ENCODE data around the gene HMGXB3. TPM values are rescaled to one million over a fixed set of nuclear protein-coding genes. Genes with fewer than 3 reads are reported as not detected.
"Not testable (repeated sequence)": the region's sequence is repeated elsewhere in the genome, so short reads cannot be mapped to it uniquely, and the experiment has no call there.

Gene HMGXB3
- polyA plus RNA-seq, 3 donors: 31.4 to 34.0 (median 33.1) TPM

DNA sequence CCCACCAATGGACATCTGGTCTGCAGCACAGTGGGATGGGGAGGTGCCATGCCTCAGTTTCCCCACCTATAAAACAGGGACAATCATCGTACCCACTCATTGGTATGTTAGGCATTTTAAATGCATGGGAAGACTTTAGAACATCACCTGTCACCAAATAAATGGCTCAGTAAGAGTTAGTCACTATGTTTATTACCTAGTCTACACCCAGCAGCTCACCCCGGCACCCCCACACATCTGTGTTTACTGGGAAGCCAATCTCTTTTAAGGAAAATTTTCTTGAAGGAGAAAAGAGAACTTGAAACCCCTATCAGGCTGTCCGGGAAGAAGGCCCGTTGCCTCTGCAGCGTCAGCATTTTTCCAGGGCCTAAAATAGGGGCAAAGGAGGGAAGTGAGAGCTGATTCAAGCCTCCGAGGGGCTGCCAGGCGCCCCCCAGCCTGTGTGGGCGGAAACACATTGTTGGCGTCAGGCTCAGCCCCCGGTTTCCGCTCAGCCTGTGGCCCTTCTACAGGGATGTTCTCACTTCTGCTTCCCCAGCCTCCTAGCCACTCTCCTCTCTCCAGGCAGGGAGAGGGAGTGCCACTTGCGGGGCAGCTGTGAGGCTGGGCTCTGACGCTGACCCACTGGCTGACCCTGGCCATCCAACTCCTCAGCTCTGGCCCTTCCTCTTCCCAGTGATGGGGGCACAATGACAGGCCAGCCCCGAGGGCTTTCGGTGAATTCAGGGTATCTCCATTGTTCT is 81.2 kb downstream of the HMGXB3 start:
- peak in 2 of 3 donors; percentile 10 to 24 for DNase-seq (ENCODE audit: low read depth in 3 of 3, low spot score in 2 of 3)

DNA sequence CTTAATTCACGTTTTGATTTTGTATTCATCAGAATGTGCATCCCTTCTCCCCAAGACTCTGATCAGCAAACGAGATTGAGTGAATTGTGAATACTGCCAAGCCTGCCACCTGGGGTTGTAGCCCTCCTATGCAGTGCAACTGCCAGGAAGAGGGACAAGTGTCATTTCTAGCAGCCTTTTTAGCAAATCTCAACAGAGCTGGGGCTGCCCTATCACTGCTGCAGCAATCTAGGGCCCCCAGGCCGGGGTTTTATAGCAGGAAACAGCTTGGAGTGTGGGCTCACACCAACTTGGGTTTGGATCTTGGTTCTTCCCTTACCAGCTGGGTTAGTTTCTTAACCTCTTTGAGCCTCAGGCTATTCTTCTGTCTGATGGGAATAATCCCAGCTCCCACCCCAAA is 81.8 kb downstream of the HMGXB3 start:
- no peak for DNase-seq (ENCODE audit: low read depth in 3 of 3, low spot score in 2 of 3)

DNA sequence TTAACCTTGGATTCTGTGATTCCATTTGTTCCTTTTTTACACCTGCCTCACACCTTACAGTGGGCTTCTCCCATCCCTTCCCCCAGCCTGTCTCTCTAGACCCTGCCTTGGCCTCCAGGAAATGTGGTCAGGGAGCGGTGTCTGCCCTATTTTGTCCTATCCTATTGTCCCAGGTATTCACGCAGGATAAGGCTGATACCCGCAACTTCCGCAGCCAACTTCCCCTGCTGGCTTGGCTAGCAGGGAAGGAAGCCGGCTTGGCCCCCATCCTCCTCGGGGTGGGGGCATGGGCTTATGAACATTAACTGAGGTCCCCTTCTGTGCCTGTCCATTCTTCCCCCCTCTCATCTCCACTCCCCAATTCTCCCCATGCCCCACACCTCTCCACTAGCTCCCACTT is 82.3 kb downstream of the HMGXB3 start:
- no peak for DNase-seq (ENCODE audit: low read depth in 3 of 3, low spot score in 2 of 3)

DNA sequence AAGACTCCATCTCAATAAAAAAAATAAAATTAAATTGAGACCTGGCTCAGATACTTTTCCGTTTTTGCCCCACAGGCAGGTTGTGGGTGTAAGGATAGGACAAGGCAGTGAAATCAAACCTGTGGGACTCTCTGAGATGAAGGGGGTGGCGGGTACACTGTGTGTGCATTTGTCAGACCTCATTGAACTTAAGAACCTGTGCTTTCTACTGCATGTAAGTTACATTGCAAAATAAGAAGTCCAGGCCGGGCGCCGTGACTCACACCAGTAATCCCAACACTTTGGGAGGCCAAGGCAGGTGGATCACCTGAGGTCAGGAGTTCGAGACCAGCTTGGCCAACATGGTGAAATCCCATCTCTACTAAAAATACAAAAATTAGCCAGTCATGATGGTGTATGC is 84.2 kb downstream of the HMGXB3 start:
- not testable (repeated sequence) for DNase-seq (ENCODE audit: low read depth in 3 of 3, low spot score in 2 of 3)

DNA sequence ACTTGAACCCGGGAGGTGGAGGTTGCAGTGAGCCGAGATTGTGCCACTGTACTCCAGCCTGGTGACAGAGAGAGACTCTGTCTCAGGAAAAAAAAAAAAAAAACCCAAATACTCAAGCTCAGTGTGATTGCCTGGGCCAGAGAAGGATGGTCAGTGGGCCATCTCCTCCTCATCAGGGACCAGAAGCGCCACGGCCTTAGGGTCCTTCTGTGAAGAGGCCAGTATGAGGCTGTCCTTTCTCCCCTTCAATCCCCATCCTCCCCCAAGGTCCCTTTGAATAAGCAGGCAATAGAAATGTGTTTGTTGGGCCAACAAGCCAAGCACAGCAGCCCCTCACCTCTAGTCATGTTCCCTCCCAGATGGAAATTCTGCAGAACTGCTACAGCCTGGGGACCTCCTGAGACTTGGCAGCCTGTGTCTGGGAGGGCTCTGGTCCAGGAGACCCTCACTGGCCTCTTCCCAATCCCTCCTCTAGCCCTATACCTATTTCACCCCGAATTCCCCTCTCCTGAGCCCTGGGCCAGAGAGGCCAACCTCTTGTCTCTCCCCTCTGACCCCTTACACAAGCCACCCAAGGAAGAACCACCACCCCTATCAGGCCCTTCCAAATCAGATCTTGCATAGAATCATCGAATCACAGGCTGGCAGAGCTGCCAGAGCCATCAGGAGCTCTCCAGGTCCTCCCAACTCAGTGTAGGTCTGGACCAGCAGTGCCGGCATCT is 84.8 kb downstream of the HMGXB3 start:
- DNase-seq (ENCODE audit: low read depth in 3 of 3, low spot score in 2 of 3): no peak

DNA sequence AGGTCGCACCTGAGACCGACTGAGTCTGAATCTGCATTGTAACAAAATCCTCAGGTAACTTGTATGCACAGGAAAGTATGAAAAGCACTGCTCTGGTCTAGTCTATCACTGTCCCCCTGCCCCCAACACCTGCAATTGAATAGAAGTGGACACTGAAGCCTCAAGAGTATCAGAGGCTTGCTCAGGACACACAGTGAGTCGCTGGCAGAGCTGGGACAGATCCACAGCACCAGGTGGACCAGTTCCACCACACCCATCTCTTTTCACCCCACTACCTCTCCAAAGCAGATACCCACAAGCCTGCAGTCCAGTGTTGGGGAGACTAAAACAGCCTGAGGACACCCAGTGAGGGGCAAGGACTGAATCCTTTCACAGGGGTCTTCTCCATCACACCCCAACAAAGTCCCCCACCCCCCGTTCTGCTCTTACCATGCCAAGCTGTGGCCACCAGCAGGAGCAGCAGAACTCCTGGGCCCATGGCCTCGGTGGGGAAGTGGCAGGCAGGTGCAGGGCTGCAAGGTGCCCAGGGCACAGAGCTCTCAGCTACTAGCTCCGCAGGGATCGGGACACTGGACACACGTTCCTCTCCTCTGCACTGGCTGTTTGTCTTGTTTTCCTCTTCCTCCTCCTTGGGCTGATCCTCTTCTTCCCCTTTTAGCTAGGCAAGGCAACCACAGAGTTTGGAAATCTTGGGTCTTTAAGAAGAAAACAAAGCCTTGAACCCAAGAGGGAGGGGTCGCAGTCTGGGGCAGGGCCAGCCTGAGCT is 85.6 kb downstream of the HMGXB3 start, which contains the start of gene CSF1R:
CSF1R (minus strand) TSS at position 605 of the 766 bp plus-strand sequence; CDS start at position 478, 127 bp downstream.
- DNase-seq (ENCODE audit: low read depth in 3 of 3, low spot score in 2 of 3): no peak

DNA sequence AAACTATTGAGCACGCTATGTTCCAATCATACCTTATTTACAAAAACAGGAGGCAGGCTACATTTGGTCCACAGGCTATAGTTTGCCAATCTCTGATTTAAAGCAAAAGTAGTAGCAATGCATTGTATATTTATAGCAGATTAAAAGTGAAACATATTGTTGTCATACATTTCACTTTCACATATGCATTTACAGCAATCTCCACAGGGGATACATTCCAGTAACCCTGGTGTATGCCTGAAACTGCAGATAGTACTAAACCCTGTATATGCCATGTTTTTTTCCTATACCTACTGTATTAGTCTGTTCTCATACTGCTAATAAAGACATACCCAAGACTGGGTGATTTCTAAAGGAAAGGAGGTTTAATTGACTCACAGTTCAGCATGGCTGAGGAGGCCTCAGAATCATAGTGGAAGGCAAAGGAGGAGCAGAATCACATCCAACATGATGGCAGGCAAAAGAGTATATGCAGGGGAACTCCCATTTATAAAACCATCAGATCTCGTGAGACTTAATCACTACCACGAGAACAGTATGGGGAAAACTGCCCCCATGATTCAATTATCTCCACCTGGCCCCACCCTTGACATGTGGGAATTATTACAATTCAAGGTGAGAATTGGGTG is 91.7 kb downstream of the HMGXB3 start:
- DNase-seq (ENCODE audit: low read depth in 3 of 3, low spot score in 2 of 3): no peak

DNA sequence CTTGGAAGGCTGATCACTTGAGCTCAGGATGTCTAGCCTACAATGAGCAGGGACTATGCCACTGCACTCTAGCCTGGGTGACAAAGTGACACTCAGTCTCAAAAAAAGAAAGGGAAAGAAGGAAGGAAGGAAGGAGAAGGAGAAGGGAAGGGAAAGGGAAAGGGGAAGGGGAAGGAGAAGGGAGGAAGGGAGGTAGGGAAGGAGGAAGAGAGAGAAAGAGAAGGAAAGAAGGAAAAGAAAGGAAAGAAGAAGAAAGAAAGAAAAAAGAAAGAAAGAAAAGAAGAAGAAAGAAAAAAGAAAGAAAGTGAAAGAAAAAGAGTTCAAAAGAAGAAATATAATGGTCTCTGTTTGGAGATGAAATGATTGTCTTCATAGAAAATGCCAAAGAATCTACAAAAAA is 96.6 kb downstream of the HMGXB3 start:
- DNase-seq (ENCODE audit: low read depth in 3 of 3, low spot score in 2 of 3): no peak

DNA sequence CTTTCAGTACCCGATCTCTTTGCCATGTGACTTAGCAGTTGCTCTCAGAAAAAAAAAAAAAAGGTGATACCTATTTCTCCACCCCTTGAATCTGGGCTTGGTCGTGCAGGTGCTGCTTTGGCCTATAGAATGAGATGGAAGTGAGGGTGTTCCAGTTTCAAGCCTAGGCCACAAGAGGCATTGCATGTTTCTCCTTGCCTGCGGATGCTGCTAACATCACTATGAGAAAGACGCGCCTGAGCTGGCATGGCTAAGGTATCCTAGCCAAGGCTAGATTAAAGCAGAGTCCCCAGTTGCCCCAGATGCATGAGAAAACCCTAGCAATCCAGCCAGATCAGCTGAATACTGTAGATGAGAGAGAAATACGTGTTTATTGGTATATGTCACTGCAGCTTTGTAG is 100.5 kb downstream of the HMGXB3 start:
- no peak for DNase-seq (ENCODE audit: low read depth in 3 of 3, low spot score in 2 of 3)

Other genes with a start within 250 kb of the HMGXB3 start
- gene PDE6A, start 55.9 kb upstream of the HMGXB3 start, polyA plus RNA-seq (ENCODE audit: insufficient read length in 3 of 3): under 1 TPM; 0.10 to 0.14 (median 0.14) TPM
- gene SLC26A2, start 40.0 kb upstream of the HMGXB3 start, polyA plus RNA-seq (ENCODE audit: insufficient read length in 3 of 3): 10 to 100 TPM; 20.7 to 21.0 (median 20.7) TPM
- gene TIGD6, start 85 bp upstream of the HMGXB3 start, polyA plus RNA-seq (ENCODE audit: insufficient read length in 3 of 3): 1 to 10 TPM; 7.0 to 8.3 (median 7.0) TPM
- 10 to 100 TPM; 13.6 to 15.1 (median 13.8) TPM for gene CSF1R, start 85.8 kb downstream of the HMGXB3 start, polyA plus RNA-seq (ENCODE audit: insufficient read length in 3 of 3)
- 100 to 1,000 TPM; 118 to 167 (median 142) TPM for gene PDGFRB, start 155.1 kb downstream of the HMGXB3 start, polyA plus RNA-seq (ENCODE audit: insufficient read length in 3 of 3)
- under 1 TPM; 0.54 to 0.89 (median 0.62) TPM for gene CDX1, start 166.0 kb downstream of the HMGXB3 start, polyA plus RNA-seq (ENCODE audit: insufficient read length in 3 of 3)
- under 1 TPM in 2 of 3 donors, not detected in 1; 0.06 to 0.07 TPM for gene SLC6A7, start 189.3 kb downstream of the HMGXB3 start, polyA plus RNA-seq (ENCODE audit: insufficient read length in 3 of 3)